Stimulated activated CD8-positive, alpha-beta memory T cell treated with anti-CD3 and anti-CD28 coated beads, Interleukin-7, amount 100 ng/mL, for 48 hours (primary cell): ENCODE measurements around the gene SPTBN1.
A peak's percentile ranks its signal among the peaks of the same experiment; 100 is the strongest.

Experiments used
- DNase-seq, 2 donors: peaks; one replicate each; pipeline ENCODE4 v3.0.0-alpha.2; 2020; ENCODE audit warnings: low read depth in 1 of 2; ENCODE audit errors: extremely low read depth in 1 of 2

Gene SPTBN1

GRCh38 chr2:54646170-54646927 is 190.2 kb downstream of the SPTBN1 start:
- no peak for DNase-seq

GRCh38 chr2:54648256-54648655 is 192.1 kb downstream of the SPTBN1 start:
- DNase-seq = no peak

- no peak for DNase-seq
Measured at GRCh38 chr2:54649191-54649590, 193.1 kb downstream of the SPTBN1 start.

- no peak for DNase-seq
Measured at GRCh38 chr2:54649633-54650032, 193.5 kb downstream of the SPTBN1 start.

GRCh38 chr2:54650612-54651011 is 194.5 kb downstream of the SPTBN1 start:
- DNase-seq = no peak

- no peak for DNase-seq
Measured at GRCh38 chr2:54651291-54651690, 195.2 kb downstream of the SPTBN1 start.

GRCh38 chr2:54652540-54652939 is 196.4 kb downstream of the SPTBN1 start:
- DNase-seq = no peak

- DNase-seq = no peak
Measured at GRCh38 chr2:54653572-54654204, 197.6 kb downstream of the SPTBN1 start.

- DNase-seq = no peak
Measured at GRCh38 chr2:54655046-54655809, 199.1 kb downstream of the SPTBN1 start.

- DNase-seq = no peak
Measured at GRCh38 chr2:54656863-54657262, 200.7 kb downstream of the SPTBN1 start.

- DNase-seq = peak in 1 of 2 donors; percentile 11
Measured at GRCh38 chr2:54657664-54658083, 201.5 kb downstream of the SPTBN1 start.

- DNase-seq = no peak
Measured at GRCh38 chr2:54658564-54659071, 202.5 kb downstream of the SPTBN1 start.

GRCh38 chr2:54659527-54659926 is 203.4 kb downstream of the SPTBN1 start:
- DNase-seq = no peak

- no peak for DNase-seq
Measured at GRCh38 chr2:54660752-54661151, 204.6 kb downstream of the SPTBN1 start.

GRCh38 chr2:54663424-54664030 is 207.4 kb downstream of the SPTBN1 start:
- no peak for DNase-seq

GRCh38 chr2:54664238-54664786 is 208.2 kb downstream of the SPTBN1 start:
- no peak for DNase-seq

- peak in 1 of 2 donors; percentile 27 for DNase-seq
Measured at GRCh38 chr2:54665436-54665856, 209.3 kb downstream of the SPTBN1 start.

- no peak for DNase-seq
Measured at GRCh38 chr2:54666131-54666633, 210.1 kb downstream of the SPTBN1 start.

- no peak for DNase-seq
Measured at GRCh38 chr2:54666634-54667265, 210.6 kb downstream of the SPTBN1 start.

- DNase-seq = no peak
Measured at GRCh38 chr2:54667266-54667639, 211.1 kb downstream of the SPTBN1 start.
